HG03280 (cell line): ENCODE measurements around the gene EEF1AKMT1.

Experiments
- ATAC-seq: cut with Tn5 transposase; IDR thresholded peaks from one replicate; pipeline ENCODE4 v1.9.1; 2021; ENCODE audit warnings: mild to moderate bottlenecking, moderate library complexity; ENCODE audit not compliant: unreplicated experiment

EEF1AKMT1 gene

DNA sequence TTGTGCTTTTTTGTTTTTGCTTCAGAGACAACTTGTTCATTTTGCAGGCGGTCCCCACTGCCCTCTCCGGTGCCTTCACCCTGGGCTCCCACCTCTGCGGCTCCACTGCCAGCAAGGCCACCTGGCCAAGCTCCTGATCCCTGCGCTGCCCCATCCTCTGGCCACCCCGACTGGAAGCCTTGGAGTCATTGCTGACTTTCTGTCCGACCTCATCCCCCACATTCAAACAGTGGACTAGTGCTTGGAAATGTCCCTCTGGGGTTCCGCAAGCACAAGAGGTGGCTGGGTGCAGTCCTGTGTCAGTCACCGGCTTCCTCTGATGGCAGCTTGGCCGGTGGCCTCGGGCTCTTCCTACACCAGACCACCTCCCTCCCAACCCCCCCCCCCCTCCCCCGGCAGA is 53.3 kb downstream of the EEF1AKMT1 start:
- ATAC-seq: no peak

DNA sequence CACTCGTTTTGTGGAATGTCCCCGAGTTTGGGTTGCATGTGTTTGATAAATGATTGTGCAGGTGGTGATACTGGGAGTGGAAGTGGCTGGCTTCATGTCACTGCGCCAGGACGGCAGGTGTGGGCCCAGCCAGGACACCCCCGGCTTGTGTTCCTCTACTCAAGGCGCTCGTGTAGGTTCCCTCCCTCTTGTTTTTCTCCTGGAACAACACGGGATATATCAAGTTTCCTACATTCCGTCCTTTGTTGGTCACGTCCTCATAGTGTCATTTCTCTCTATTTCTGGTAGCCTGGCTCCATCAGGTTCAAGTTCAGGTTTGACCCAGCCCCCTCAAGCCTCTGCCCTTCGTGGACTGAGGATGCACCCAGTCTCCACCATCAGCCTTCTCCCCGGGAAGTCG is 54.0 kb downstream of the EEF1AKMT1 start:
- no peak for ATAC-seq

DNA sequence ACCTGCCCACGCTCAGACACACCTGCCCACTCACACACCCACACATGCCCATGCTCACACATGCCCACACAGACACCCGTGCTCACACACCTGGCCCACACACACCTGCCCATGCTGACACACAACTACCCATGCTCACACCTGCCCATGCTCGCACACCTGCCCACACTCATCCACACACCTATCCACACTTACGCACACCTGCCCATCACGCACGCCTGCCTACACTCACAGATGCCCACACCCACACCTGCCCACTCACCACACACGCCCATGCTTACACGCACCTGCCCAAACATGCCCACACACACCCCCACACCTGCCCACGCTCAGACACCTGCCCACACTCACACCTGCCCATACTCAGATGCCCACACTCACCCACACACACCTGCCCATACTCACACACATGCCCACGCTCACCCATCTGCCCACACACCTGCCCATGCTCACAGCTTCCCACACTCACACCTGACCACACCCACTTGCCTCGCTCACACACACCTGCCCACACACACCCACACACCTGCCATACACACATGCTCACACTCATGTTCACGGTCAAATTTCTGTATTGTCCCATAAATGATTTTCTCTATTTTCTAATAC is 54.7 kb downstream of the EEF1AKMT1 start:
- no peak for ATAC-seq

DNA sequence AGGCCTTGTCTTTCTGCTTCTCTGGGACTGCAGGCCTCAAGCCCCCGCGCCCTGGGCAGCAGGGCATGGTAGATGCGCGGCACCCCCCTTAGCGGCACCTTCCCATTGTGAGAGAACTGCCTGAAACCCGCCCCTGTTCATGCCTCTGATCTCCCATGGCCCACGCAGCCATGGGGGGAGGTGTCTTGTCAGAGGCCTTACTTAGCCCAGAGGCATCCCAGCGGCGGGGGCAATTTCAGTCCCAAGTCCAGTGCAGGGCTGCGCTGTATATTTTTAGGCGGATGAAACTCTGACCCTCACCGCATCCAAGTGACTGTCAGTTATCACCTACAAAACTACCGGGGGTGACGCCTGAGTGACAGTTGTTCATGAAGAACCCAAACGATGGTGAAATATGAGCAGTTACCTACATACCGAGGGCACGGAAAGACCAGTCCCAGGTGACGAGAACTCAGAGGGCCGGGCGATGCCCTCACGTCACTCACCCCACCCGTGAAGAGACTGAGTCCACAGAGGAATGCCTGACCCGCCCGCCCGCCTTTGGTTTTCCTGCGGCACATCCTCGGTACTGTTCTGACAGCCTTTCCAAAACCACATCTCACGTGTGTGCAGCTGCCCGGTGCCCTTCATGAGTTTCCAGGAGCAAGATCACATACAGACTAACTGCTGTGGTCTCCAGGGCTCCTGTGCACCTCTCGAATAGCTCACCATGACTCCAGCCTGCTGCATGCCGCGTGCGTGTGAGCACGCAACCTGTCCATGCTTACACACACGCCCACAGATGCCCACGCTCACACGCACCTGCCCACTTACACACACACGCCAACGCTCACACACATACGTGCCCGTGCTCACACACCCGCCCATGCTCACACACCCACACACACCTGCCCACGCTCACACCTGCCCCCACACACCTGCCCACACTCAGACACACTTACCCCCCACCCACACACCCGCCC is 55.9 kb downstream of the EEF1AKMT1 start:
- ATAC-seq: no peak

DNA sequence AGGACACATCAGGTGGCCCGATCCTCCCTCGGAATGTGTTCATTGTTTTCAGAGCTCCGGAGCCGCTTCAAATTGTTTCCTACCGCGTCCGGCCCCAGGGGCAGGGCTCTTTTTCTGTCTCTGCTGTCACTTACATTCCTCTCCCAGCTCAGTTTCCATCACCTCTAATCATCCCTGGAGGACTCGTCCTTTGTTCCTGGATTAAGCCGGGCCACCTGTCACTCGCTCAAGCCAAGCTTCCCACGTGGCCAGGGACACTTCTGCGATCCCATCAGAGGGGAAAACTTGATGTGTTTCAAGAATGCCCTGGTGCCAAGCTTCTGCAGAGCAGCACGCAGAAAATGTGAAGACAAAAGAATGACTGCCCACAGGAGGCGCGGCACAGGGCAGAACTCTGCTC is 56.8 kb downstream of the EEF1AKMT1 start:
- no peak for ATAC-seq

DNA sequence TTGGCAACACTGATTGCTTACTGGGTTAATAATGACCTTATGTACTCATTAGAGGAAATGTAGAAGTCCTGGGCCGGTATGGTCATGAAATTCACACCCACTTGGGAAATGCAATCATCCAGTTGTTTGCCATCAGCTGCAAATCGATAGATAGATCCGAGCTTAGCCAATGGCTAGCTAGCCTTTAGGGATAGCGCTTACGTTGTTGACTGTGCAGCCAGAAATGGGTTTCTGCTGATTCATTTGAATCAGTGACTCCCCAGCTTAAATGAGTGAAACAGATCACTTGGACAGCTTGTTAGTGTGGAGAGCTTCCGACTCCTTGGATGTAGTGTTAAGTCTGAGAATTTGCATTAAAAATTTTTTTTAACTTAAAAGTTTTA is 58.4 kb downstream of the EEF1AKMT1 start:
- ATAC-seq: no peak

DNA sequence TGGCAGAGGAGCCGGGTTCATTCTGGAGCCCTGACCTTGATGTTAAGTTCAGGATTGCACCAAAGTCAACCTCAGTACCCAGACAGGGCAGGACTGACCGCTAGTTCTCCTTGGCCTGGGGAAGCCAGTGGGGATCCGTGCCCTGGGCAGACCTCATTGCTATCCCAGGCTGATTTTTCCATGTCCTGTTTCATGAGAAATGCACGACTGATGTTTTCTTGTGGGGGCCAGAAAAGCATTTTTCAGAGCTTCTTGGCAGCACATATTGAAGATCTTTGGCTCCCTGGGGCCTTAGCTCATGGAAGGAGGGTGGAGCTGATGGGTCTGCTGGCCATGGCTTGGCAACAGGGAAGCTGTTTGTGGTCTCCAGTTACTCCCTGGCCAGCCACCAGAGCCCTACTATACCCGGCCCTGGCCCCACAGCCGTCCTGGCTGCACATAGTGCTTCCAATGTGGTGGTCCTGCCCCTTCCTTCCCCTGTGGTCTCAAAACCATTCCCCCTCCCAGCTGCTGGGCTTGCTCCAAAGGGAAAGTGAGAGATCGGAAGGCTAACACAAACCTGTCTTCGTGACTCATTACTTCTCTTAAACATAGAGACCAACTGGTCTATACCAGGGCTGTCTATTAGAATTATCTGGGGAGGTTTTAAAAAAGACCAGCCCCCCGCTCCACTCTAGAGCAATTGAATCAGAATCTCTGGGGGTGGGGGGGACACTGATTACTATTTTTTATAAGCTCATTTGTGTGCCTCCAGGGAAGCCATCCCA is 59.0 kb downstream of the EEF1AKMT1 start:
- no peak for ATAC-seq

DNA sequence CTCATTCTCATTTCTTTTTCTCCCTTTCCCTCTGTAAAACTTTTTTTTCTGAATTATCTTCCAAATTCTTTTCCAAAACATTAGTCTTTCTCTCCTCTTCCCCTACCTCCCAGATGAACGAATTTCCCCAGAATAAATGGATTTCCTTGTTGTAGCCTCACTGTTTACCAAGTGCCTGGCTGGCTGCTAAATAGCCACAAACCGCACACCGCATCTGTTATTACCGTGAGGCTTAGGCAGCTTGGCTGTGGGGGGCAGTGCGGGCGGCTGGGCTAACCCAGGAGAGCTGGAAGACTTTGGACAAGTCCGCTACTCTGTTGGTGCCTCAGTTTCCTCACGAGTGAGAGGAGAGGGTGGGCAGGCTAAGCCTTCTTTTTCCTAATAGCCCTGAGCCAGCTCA is 59.6 kb downstream of the EEF1AKMT1 start:
- no peak for ATAC-seq

DNA sequence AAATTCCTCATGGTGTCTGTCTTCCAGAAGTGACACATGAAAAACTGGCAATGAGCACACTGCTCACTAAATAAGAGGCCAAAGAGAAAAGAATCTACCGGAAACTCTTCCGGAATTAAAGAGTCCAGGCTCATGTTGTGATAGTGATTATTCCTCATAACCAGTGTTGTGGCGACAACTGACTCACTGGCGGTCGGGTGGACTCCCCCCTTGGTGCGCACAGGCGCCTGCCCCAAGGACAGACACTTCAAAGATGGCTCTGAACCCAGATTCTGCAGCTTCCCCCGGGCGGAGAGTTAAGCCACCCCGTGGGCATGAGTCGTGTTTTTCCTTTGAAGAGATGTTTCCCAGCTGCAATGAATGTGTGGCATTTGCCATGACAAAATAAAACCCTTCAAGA is 60.0 kb downstream of the EEF1AKMT1 start:
- ATAC-seq: no peak

DNA sequence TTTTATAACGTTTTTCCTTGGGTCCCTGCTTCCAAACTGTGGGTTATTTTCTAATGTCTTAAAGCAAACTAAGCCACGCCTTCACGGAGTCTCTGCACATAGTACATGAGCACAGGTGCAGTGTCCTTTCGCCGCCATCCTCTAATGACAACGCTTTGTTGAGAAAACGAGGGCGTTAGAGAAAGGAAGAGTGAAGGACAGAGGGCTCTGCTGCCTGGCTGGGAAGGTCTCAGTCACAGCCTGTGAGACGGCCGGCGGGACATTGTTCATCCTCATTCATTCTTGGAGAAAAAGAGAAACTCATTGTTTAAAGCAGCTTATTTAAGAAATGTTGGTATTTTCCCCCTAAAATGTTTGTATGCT is 60.8 kb downstream of the EEF1AKMT1 start:
- no peak for ATAC-seq

DNA sequence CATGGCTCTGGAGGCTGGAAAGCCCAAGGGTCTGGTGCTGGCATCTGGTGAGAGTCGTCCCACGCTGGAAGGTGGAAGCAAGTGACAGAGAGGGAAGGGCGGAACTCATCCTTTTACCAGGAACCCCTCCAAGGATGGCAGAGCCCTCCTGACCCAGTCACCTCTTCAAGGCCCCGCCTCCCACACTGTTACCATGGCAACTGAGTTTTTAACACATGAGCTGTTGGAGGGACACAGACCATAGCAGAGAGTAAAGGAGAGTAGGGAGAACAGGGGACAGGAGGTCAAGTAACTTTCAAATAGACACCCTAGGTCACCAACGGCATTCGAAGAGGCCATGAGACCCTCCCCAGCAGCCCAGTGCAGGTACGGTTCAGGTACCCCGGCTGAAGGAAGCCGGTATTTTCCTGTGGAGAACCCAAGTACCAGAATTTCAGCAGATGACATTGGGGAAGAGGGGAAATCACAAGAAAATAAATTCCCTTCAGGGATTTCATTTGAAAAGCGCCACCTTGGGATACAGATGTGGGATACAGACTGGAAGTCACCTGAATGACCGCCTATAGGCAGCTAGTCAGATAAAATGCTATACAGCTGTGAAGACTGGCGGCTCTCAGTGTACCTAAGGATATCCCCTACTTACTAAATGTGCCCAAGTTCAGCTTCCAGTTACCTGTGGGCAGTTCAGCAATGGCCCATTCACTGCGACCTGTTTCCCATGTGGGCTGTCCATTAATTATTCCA is 62.3 kb downstream of the EEF1AKMT1 start:
- no peak for ATAC-seq

DNA sequence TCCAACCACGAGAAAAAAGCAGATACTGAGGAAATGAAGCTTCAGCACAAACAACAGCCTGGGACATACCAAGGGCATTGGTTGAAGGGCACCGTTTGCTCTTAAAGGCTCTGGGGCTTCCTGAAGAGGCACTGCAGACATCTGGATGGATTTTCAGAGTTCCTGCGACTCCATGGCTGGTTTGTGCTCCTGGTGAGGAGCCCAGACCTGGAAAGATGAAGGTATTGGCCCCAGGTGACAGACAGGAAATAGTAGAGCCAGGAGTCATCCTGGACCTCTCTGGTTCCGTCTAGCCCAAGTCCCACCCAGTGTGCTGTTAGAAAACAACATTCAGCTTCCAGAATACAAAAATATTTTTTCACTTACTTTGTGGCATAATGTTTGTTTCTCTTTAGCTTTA is 64.0 kb downstream of the EEF1AKMT1 start:
- ATAC-seq: no peak

DNA sequence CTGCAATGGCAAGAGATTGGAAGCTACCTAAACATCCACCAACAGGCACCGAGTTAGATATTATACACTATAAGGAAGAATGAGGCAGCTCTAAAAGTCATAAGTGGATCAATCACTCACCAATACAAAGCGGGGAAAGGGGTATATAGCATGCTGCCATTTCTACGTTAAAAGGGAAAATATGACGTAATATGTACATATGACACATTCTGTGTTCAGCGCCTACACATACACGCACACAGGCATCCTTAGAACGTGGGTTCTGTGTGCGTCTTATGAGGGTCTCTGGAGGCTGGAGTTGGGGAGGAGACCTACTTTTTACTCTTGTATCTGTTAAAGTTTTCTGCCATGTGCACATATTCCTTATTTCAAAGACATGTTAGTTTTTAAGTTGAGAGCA is 64.4 kb downstream of the EEF1AKMT1 start:
- no peak for ATAC-seq

DNA sequence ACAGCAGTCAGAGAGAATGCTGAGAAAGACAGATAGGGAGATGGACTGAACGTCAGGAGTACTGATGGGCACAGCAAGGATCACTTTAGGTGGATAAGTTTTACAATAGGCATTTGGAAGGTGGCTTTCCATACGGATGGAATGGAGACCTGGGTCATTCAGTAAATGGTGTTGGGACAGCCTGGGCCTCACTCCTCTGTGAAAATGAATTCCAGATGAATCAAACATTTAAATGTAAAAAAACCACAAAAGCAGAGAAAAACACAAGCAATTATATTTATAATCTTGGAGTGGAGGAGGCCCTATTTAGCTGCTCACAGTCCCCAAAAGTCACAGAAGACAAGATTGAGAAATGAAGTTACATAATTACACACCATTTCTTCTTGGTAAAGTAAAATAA is 65.5 kb downstream of the EEF1AKMT1 start:
- ATAC-seq: no peak

DNA sequence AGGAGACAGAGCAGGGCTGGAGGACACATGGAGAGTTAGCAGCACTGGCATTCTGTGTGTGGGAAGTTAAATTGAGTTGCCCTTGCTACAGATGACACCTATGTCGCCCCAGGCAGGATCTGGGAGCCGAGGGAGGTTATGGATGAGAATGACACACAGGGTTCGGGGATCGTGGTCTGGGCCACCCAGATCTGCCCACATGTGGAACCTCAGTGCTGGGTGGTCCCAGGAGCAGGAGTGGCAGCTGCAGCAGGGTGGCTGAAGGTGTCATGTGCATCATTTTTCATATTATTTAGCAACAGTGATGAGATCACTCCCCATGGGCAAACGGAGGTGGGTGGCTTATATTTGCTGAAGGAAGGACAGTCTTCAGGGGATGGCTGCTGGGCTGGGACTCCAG is 67.1 kb downstream of the EEF1AKMT1 start:
- ATAC-seq: no peak

DNA sequence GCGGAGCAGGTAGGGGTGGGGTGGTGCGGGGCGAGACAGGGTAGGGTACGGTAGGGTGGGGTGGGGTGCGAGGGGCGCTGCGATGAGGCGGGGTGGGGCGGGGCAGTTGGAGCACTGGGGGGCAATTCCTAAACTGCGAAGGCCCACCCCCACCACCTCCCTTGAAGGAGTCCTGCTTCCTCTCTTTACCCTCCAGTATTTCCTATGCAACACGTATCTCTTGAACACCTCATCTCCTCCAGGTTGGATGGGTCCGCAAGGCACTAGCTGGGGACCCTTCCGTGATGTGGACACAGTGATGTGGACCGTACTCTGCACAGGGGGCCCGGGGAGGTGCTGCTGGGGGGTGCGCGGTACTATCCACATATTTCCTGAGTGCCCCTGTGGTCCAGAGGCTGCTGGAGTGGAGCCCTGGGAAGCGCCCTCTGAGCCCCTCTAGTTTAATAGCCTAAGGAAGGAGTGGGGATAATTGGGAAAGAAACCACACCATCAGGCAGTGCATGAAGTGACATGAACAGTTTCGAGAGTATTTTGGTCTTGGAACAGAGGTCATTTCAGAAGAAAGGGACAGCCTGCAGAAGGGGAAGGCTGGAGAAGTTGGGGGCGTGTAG is 69.2 kb downstream of the EEF1AKMT1 start:
- ATAC-seq: no peak

DNA sequence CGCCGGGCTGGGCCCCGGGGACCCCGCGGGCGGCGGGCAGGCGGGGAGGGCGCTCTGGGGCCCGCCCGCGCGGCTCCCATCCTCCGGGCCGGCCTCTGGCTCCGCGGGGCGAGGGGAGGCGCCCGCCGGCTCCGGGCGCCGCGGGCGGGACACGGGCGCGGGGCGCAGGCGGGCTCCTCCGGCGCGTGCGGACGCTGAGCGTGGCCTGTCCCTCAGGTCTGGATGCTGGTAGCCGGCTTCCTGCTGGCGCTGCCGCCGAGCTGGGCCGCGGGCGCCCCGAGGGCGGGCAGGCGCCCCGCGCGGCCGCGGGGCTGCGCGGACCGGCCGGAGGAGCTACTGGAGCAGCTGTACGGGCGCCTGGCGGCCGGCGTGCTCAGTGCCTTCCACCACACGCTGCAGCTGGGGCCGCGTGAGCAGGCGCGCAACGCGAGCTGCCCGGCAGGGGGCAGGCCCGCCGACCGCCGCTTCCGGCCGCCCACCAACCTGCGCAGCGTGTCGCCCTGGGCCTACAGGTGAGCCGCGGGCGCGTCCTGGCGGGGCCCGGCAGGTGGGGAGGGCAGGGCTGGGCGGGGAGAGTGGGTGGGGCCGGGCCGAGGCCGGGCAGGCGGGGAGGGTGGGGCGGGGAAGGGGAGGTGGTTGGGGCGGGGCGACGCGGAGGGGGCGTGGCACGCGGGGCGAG is 69.8 kb downstream of the EEF1AKMT1 start:
- peak; percentile 92 for ATAC-seq

DNA sequence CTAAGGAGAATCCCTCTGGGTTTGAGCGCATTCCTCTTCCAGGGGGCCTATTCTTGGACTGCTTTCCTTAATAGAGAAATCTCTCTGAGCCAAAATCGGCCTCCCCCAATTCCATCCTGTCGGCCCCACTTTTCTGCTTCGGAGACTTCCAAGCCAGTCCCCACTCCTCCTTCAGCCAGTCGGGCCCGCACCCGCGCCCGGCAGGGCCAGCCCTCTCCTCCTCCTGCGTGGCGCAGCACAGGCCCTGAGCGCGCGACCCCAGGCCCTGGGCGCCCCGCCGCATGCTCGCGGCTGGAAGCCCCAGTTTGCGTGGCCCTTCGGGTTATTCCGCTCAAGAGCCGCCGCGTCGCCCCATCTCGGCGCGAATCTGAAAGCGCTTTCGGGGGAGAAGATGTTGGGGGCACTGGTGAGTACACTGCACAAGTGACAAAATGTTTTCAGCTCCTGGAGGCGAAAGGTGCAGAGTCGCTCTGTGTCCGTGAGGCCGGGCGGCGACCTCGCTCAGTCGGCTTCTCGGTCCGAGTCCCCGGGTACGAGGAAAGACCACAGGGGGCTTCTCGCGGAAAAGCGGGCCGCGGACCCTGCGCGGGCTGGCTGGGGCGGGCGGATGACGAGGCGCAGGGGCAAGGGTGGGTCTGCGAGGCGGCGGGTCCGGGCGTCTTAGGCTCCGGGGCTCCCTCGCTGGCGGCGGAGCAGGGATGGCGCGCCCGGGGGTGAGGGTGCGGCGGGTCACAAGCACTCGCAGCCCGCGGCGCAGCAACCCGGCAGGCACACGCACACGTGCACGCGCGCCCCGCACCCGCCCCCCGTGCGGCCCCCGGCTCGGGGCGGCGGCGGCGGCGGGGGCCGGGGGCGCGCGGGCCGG is 70.6 kb downstream of the EEF1AKMT1 start, which contains the start of gene IL17D:
TSS of gene IL17D (plus strand) at position 785 of the 865 bp plus-strand sequence. CDS start 303 bp downstream, outside the sequence.
- ATAC-seq: peak; percentile 34

DNA sequence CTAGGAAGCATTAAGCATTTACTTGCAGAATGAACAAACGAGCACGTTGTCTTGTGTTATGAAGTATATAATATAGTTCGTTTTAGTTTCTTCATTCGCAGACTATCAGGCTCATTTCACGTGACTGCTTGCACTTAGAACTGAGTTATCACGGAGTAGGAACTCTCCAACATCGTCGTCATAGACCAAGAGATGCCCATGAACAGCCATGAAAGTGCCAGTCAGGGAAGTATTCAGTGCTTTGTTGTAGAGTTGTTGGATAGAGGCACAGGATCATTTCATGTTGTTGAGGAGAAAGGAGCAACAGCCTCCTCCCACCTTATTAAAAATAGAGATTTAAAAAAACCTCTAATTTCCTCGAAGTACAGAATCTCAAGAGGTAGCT is 71.2 kb downstream of the EEF1AKMT1 start:
- no peak for ATAC-seq
